ENCODE results near the gene TMEM150C. TPM values are rescaled to one million over a fixed set of nuclear protein-coding genes. Genes with fewer than 3 reads are reported as not detected.
"Not testable (repeated sequence)": the region's sequence is repeated elsewhere in the genome, so short reads cannot be mapped to it uniquely, and the experiment has no call there.

TMEM150C gene
- total and polyA plus RNA-seq, 2 of the 8 experiments (the other 6 are each of a cell fraction or from before 2014, with no cell fraction given), result 1.5 to 1.7 TPM

DNA sequence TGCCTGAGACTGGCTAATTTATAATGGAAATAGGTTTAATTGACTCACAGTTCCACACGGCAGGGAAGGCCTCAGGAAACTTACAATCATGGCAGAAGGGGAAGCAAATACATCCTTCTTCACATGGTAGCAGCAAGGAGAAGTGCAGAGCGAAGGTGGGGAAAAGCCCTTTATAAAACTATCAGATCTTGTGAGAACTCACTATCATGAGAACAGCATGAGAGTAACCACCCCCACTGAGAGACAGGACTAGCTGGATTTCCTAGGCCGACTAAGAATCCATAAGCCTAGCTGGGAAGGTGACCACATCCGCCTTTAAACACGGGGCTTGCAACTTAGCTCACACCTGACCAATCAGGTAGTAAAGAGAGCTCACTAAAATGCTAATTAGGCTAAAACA lies 88.7 kb downstream of the TMEM150C start:
- H2AFZ ChIP-seq (ENCODE audit: low read length); H3K14ac ChIP-seq (ENCODE audit: insufficient read length); H3K4ac ChIP-seq (replicated peaks; ENCODE audit: insufficient read length, low read depth, low read length); H3K18ac ChIP-seq (ENCODE audit: extremely low read depth, low read length); H2BK5ac ChIP-seq (ENCODE audit: low read depth, low read length); DNase-seq (ENCODE audit: low read depth in 1 of 2, low spot score in 2 of 2); H3K4me1 ChIP-seq (replicated peaks in 1 of 4; ENCODE audit: control insufficient read depth in 3 of 4, insufficient read depth in 4 of 4, low read length in 3 of 4); H3K56ac ChIP-seq (replicated peaks; ENCODE audit: insufficient read length, low read depth, low read length); H4K5ac ChIP-seq (ENCODE audit: insufficient read length, low read depth, low read length); H3K23ac ChIP-seq (ENCODE audit: insufficient read length); H3K9me3 ChIP-seq (ENCODE audit: insufficient read depth in 2 of 2, low read depth in 1 of 2, low read length in 1 of 2); H2BK12ac ChIP-seq (ENCODE audit: low read depth, low read length); H3K9ac ChIP-seq (replicated peaks in 1 of 4; ENCODE audit: extremely low read depth in 1 of 4, low read depth in 3 of 4, low read length in 3 of 4); H2BK120ac ChIP-seq (replicated peaks; ENCODE audit: low read depth, low read length); H4K8ac ChIP-seq (ENCODE audit: extremely low read depth, insufficient read depth, low read length); H3K23me2 ChIP-seq (ENCODE audit: low read depth, low read length); H3K79me2 ChIP-seq (ENCODE audit: control insufficient read depth in 1 of 2, insufficient read depth in 2 of 2, low read length in 2 of 2); H2BK20ac ChIP-seq (ENCODE audit: low read length); FAIRE-seq; H3K36me3 ChIP-seq (ENCODE audit: control insufficient read depth in 2 of 4, insufficient read depth in 4 of 4, low read length in 3 of 4); H3K27me3 ChIP-seq (replicated peaks in 1 of 4; ENCODE audit: control insufficient read depth in 3 of 4, extremely low read depth in 1 of 4, insufficient read depth in 3 of 4, low read length in 3 of 4); H2BK15ac ChIP-seq (ENCODE audit: low read length); H2AK5ac ChIP-seq (ENCODE audit: low read depth, low read length); H3K4me2 ChIP-seq (ENCODE audit: insufficient read depth in 1 of 2, low read depth in 2 of 2, low read length in 2 of 2); H4K20me1 ChIP-seq (replicated peaks in 1 of 2; ENCODE audit: control insufficient read depth in 1 of 2, insufficient read depth in 2 of 2, low read length in 2 of 2); H3K4me3 ChIP-seq (ENCODE audit: extremely low read depth in 1 of 4, insufficient read depth in 2 of 4, low read depth in 3 of 4, low read length in 4 of 4); H3K79me1 ChIP-seq (ENCODE audit: low read depth, low read length); H4K91ac ChIP-seq (replicated peaks; ENCODE audit: insufficient read length, low read length); H3K27ac ChIP-seq (ENCODE audit: low read depth, low read length): not testable (repeated sequence)
- ChIA-PET POLR2A (ENCODE audit: partially characterized antibody) (interaction anchor here (1.2 to 7.0 kb wide), 4 partner anchors 8 to 45 kb away, joined by 4 to 24 read pairs (median 5); partner anchors contain the start of gene HNRNPDL), CTCF (ENCODE audit: partially characterized antibody) (interaction anchor here (0.8 to 3.1 kb wide), 3 partner anchors 9 to 265 kb away, joined by 3 to 20 read pairs (median 3); no protein-coding TSS in a partner anchor)
- TF ChIP-seq POLR2A (IDR thresholded peaks at IDR 0.05; ENCODE audit: control extremely low read depth in 1 of 2, low read depth in 2 of 2, low read length in 2 of 2), result peak in 1 of 2 experiments; percentile 18; a peak in 1 of 3 replicates
- 54% methylated on average over 5 of the region's 5 CpGs; no CpG with 5 or more reads in 1 of the 2 experiments for WGBS, 2 experiments (ENCODE audit: extremely low coverage in 1 of 2, insufficient coverage in 1 of 2, insufficient read length in 1 of 2, insufficient replicate concordance in 2 of 2, low coverage in 1 of 2, low lambda C conversion rate in 2 of 2, missing lambda C conversion rate in 1 of 2)

All from H1 (cell line).